Heart left ventricle (tissue), 13 donors: ENCODE measurements around the gene MAP2K5.

Experiments used
- CTCF ChIP-seq, 12 donors: fragments of 200-600 bp; sonication (generic) in 4 of 12; IDR thresholded peaks; one replicate each; pipeline versions ENCODE4 v1.5.0 to v1.8.0; 2018 to 2022; ENCODE audit warnings: antibody characterized with exemption in 12 of 12, mild to moderate bottlenecking in 5 of 12
- POLR2A ChIP-seq, 2 donors: fragments of 450-650 bp; IDR thresholded peaks; one replicate each; pipeline ENCODE4 v1.6.1; 2017; ENCODE audit warnings: antibody characterized with exemption in 2 of 2, mild to moderate bottlenecking in 2 of 2, moderate library complexity in 2 of 2
- donor health status: ischemic (EF 13 %, LVEDD 7.1; RV severe dilation, severe dysfunction).
- donor health status: DM: no; HTN: yes; CAD: no.
- donor health status: DM: no; HTN: no; CAD: no.
- donor health status: ischemic (EF 25% LVEDD 6.9; RV normal size, moderate dysfunction).
- donor health status: ischemic (EF 25% LVEDD 5.7; RV mildly dilated, moderate dysfunction).
- donor health status: ischemic (EF 35%, LVEDD 5.7; RV mildly dilated, moderate dysfunction).
- donor health status: nonischemic (EF 11% LVEDD 7.7; RV severe dilation, severe dysfunction).
- donor health status: DM: yes; HTN: yes; CAD: no.
- donor health status: PGD.
- donor health status: ischemic (EF 29% LVEDD 5.4; RV normal size, mild dysfunction).
- donor health status: nonischemic (EF 23%, LVEDD 6.1; RV moderate dilation, normal function).

DNA sequence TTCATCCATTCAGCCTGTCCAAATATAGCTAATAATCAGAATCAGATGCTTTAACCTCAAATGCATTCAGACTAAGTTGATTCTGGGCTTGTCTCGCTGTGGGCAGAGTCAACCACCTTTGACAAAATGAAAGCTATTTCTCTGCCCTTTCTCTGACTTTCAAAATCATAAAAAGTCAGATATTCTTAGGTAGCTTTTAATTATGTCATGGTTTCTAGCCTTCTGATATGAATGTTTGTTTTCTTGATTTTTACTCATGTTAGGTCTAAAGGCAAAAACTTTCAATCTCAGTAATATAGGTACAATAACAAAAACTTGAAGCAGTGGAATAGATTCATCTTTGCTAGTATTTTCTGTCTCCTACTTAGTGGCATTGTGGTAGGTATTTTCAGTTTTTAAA lies 46.9 kb upstream of the MAP2K5 start:
- no peak for TF ChIP-seq CTCF (IDR thresholded peaks at IDR 0.05)
- no peak for TF ChIP-seq POLR2A (IDR thresholded peaks at IDR 0.05)
